SU-DHL-6 (cell line): Measurements from ENCODE around the gene CD247.

Source experiments
- EZH2phosphoT487 ChIP-seq: fragments of 200-600 bp; sonication (generic), shearing (Covaris generic); conservative IDR thresholded peaks from 2 replicates; pipeline ENCODE4 v1.6.1; 2018; ENCODE audit warnings: mild to moderate bottlenecking, antibody characterized with exemption, low read length, moderate library complexity, mixed read lengths
- TF ChIP-seq, protein P1 (sequence below): fragments of 200-600 bp; sonication (generic); IDR thresholded peaks from one replicate; pipeline ENCODE4 v1.5.1; 2017; ENCODE audit warnings: antibody characterized with exemption, mild to moderate bottlenecking, low read length, moderate library complexity; ENCODE audit not compliant: insufficient read depth, poor library complexity, severe bottlenecking

DNA sequence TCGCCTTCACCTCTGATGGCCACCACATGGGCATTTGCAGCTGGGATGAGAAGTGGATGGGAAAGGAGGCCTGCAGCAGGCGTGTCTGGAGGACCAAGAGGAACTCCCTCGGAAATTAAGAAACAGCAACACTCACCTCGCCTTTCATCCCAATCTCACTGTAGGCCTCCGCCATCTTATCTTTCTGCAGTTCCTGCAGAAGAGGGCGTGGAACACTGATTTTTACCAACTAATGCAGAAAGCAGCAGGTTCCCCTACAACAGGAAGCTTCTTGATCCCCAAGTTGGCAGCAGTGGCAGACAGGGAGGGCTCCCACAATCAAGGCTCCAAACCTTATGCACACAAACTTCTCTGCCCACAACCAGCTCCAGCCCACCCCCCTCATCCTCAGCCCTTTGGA lies 84.4 kb downstream of the CD247 start:
- TF ChIP-seq, protein P1, sequence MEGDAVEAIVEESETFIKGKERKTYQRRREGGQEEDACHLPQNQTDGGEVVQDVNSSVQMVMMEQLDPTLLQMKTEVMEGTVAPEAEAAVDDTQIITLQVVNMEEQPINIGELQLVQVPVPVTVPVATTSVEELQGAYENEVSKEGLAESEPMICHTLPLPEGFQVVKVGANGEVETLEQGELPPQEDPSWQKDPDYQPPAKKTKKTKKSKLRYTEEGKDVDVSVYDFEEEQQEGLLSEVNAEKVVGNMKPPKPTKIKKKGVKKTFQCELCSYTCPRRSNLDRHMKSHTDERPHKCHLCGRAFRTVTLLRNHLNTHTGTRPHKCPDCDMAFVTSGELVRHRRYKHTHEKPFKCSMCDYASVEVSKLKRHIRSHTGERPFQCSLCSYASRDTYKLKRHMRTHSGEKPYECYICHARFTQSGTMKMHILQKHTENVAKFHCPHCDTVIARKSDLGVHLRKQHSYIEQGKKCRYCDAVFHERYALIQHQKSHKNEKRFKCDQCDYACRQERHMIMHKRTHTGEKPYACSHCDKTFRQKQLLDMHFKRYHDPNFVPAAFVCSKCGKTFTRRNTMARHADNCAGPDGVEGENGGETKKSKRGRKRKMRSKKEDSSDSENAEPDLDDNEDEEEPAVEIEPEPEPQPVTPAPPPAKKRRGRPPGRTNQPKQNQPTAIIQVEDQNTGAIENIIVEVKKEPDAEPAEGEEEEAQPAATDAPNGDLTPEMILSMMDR, result no peak
- TF ChIP-seq EZH2phosphoT487, result no peak
